Stimulated activated CD8-positive, alpha-beta memory T cell treated with anti-CD3 and anti-CD28 coated beads, Interleukin-7, amount 100 ng/mL, for 48 hours (primary cell): ENCODE data around the gene MAML2.

Experiments
- DNase-seq, 2 donors: peaks; one replicate each; pipeline ENCODE4 v3.0.0-alpha.2; 2020; ENCODE audit warnings: low read depth in 1 of 2; ENCODE audit errors: extremely low read depth in 1 of 2

MAML2 gene

GRCh38 chr11:95937358-95937757 is 405.6 kb downstream of the MAML2 start:
- DNase-seq, result no peak

GRCh38 chr11:95933594-95933993 is 409.4 kb downstream of the MAML2 start:
- DNase-seq, result no peak

GRCh38 chr11:95931916-95932315 is 411.1 kb downstream of the MAML2 start:
- no peak for DNase-seq

- DNase-seq, result no peak
Observed at GRCh38 chr11:95930948-95931347, 412.0 kb downstream of the MAML2 start.

GRCh38 chr11:95926726-95927125 is 416.3 kb downstream of the MAML2 start:
- DNase-seq, result no peak
